HepG2 (cell line): ENCODE results near the gene SLC4A5.

Experiments used
- GABPA ChIP-seq, 2 experiments: IDR thresholded peaks; 2 replicates each; pipeline ENCODE4 v1.6.1; 2011 to 2016; ENCODE audit warnings: low read depth in 2 of 2, low read length in 1 of 2, missing biosample characterization in 1 of 2, missing genetic modification characterization in 1 of 2
- MBNL3 ChIP-seq: fragments of 250-450 bp; sonication (Bioruptor Pico); conservative IDR thresholded peaks from 2 replicates; pipeline ENCODE4 v1.8.0; 2022; ENCODE audit warnings: mild to moderate bottlenecking, inconsistent platforms
- NFRKB ChIP-seq: fragments of 450-650 bp; IDR thresholded peaks from 2 replicates; pipeline ENCODE4 v1.6.1; 2017
- PHF8 ChIP-seq: sonication (generic); formaldehyde crosslinking; IDR thresholded peaks from 2 replicates; pipeline ENCODE4 v1.5.0; 2020; ENCODE audit warnings: missing genetic modification reagents
- POLR2AphosphoS2 ChIP-seq: IDR thresholded peaks from 2 replicates; pipeline ENCODE4 v1.6.1; 2011; ENCODE audit warnings: low read depth, low read length, improper control_type of control experiment
- ZNF512 ChIP-seq: sonication (generic); formaldehyde crosslinking; IDR thresholded peaks from 2 replicates; pipeline ENCODE4 v1.4.0; 2020; ENCODE audit warnings: mild to moderate bottlenecking, missing genetic modification reagents
- ZNF704 ChIP-seq: sonication (generic); formaldehyde crosslinking; IDR thresholded peaks from 2 replicates; pipeline ENCODE4 v1.8.1; 2023; ENCODE audit warnings: mild to moderate bottlenecking, inconsistent platforms, moderate library complexity, missing genetic modification reagents, borderline replicate concordance
- ZNF777 ChIP-seq: sonication (generic); formaldehyde crosslinking; IDR thresholded peaks from 2 replicates; pipeline ENCODE4 v1.4.0; 2020; ENCODE audit warnings: missing genetic modification reagents
- TF ChIP-seq, protein P1 (sequence below): sonication (generic); formaldehyde crosslinking; IDR thresholded peaks from 2 replicates; pipeline ENCODE4 v1.5.0; 2020; ENCODE audit warnings: mild to moderate bottlenecking, missing genetic modification reagents, moderate library complexity

DNA sequence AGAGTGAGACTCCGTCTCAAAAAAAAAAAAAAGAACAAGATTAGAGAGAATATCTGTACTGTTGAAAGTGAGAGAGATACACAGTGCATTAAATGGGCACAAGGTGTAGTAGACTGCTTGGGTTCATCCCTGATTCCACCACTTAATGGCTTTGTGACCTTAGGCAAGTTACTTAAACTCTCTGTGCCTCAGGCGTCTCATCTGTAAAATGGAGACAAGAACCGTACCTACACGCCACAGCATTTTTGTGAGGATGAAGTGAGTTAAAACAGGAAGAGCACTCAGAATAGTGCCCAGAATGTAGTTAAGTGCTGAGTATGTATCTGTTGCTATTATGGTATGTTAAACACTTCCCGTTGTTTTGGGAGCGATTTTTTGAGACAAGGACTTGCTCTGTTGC, 80.5 kb downstream of the SLC4A5 start:
- no peak for TF ChIP-seq ZNF512 (CRISPR knock-in tag)
- no peak for TF ChIP-seq MBNL3 (CRISPR knock-in tag)
- no peak for TF ChIP-seq ZNF704 (CRISPR knock-in tag)
- TF ChIP-seq ZNF777, result no peak
- TF ChIP-seq, protein P1, sequence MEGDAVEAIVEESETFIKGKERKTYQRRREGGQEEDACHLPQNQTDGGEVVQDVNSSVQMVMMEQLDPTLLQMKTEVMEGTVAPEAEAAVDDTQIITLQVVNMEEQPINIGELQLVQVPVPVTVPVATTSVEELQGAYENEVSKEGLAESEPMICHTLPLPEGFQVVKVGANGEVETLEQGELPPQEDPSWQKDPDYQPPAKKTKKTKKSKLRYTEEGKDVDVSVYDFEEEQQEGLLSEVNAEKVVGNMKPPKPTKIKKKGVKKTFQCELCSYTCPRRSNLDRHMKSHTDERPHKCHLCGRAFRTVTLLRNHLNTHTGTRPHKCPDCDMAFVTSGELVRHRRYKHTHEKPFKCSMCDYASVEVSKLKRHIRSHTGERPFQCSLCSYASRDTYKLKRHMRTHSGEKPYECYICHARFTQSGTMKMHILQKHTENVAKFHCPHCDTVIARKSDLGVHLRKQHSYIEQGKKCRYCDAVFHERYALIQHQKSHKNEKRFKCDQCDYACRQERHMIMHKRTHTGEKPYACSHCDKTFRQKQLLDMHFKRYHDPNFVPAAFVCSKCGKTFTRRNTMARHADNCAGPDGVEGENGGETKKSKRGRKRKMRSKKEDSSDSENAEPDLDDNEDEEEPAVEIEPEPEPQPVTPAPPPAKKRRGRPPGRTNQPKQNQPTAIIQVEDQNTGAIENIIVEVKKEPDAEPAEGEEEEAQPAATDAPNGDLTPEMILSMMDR (CRISPR knock-in tag), result no peak
- no peak for TF ChIP-seq NFRKB
- TF ChIP-seq PHF8 (CRISPR knock-in tag), result no peak
- TF ChIP-seq GABPA (IDR thresholded peaks at IDR 0.05; ENCODE audit: low read depth, low read length), result no peak
- no peak for TF ChIP-seq GABPA (CRISPR knock-in tag; IDR thresholded peaks at IDR 0.05; ENCODE audit: low read depth)
- TF ChIP-seq POLR2AphosphoS2, result no peak
